BLaER1 treated with 17β-estradiol and CSF1 and Interleukin-3, amounts not matched to agents 10 nM and 100 nM (cell line): ENCODE measurements around the gene KMT5B.

Source experiments
- H3K27ac ChIP-seq, 11 experiments: shearing (Covaris generic); formaldehyde crosslinking; 2 replicates each; pipeline ENCODE4 v1.8.1; 2022
- H3K27me3 ChIP-seq, 11 experiments: shearing (Covaris generic); formaldehyde crosslinking; 2 replicates each; pipeline ENCODE4 v1.8.1; 2022
- H3K36me3 ChIP-seq, 11 experiments: shearing (Covaris generic); formaldehyde crosslinking; 2 replicates each; pipeline ENCODE4 v1.8.1; 2022
- H3K4me1 ChIP-seq, 10 experiments: shearing (Covaris generic); formaldehyde crosslinking; 2 replicates each; pipeline ENCODE4 v1.8.1; 2022
- H3K4me2 ChIP-seq, 11 experiments: shearing (Covaris generic); formaldehyde crosslinking; 2 replicates each; pipeline ENCODE4 v1.8.1; 2022
- H3K4me3 ChIP-seq, 10 experiments: shearing (Covaris generic); formaldehyde crosslinking; 2 replicates each; pipeline ENCODE4 v1.8.1; 2022
- H3K9ac ChIP-seq, 11 experiments: shearing (Covaris generic); formaldehyde crosslinking; 2 replicates each; pipeline ENCODE4 v1.8.1; 2022
- H3K9me3 ChIP-seq, 11 experiments: shearing (Covaris generic); formaldehyde crosslinking; replicated peaks in 1 of 11; 2 replicates each; pipeline ENCODE4 v1.8.1; 2022
- H4K20me1 ChIP-seq, 11 experiments: shearing (Covaris generic); formaldehyde crosslinking; 2 replicates each; pipeline ENCODE4 v1.8.1; 2022
- Cebpa-rat ChIP-seq, 11 experiments: shearing (Covaris generic); IDR thresholded peaks; 2 replicates each; pipeline ENCODE4 v1.8.1; 2022

Gene KMT5B

DNA sequence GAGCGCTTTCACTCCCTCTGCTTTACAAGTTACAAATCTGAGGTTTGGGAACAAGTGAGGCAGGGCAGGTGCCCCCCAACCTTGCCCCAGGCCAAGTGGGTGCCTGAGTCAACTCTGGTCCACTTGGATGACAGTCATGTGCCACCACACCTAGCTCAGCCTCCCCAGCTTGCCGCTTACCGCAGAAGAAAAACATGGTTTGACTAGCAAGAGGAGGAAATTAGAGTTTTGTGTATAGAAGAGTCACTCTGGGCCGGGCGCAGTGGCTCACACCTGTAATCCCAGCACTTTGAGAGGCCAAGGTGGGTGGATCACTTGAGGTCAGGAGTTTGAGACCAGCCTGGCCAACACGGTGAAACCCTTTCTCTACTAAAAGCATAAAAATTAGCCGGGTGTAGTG lies 64.2 kb downstream of the KMT5B start:
- no peak for TF ChIP-seq Cebpa-rat (IDR thresholded peaks at IDR 0.05)
- peaks cover 43 to 66% (median 51%) of the 10 kb centered on the region in 10 experiments for H3K4me1 ChIP-seq

DNA sequence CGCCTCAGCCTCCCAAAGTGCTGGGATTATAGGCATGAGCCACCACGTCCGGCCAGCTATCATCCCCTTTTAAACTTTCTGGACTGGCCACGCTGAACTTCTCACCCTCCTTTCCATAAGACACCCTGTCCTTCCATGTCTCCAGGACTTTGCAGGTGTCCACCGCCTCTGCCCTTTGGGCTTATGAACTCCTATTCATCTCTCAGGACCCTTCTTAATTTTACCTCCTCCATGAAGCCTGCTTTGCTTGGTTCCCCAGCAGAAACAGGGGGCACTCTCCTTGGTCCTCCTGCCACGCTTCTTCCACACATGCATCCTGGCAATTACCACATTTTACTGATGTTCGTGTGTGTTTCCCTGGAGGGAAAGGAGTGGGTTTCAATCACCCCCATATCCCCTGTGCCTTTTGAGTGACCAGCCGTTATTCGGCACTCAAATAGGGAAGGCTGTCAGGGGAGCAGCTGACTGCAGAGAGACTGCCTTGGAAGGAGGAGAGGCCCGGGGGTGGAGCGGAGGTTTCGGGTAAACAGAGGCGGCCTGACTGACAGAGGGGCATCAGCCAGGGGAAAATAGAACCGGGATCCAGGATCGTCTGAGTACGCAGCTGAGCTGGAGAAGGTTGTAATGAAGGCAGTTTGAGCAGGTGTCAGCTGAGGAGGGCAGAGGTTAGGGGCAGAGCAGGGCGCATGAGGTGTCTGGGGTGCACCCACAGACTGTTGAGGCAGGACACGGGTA lies 64.9 kb downstream of the KMT5B start:
- Histone ChIP-seq H3K9ac (no peak overlapping the region), H4K20me1 (peaks cover 0 to 22% (median 0%) of the 10 kb centered on the region in 11 experiments; a peak in 2 of 22 replicates), H3K9me3 (no peaks in the 10 kb centered on the region), H3K4me1 (peaks cover 49 to 72% (median 57%) of the 10 kb centered on the region in 10 experiments), H3K36me3 (no peaks in the 10 kb centered on the region), H3K4me3 (no peak overlapping the region), H3K27me3 (no peaks in the 10 kb centered on the region), H3K4me2 (peak overlapping the region in 3 of 11 experiments; percentile 3 to 66 (median 22); a peak in 3 of 22 replicates), H3K27ac (no peak overlapping the region)
- TF ChIP-seq Cebpa-rat (IDR thresholded peaks at IDR 0.05): no peak

More for the DNA sequence above, 64.2 kb downstream of the KMT5B start:
- Histone ChIP-seq H3K27ac (no peak overlapping the region), H3K9me3 (no peaks in the 10 kb centered on the region), H3K4me2 (peak overlapping the region in 3 of 11 experiments; percentile 3 to 42 (median 8); a peak in 2 of 22 replicates), H3K36me3 (no peaks in the 10 kb centered on the region), H4K20me1 (peaks cover 0 to 22% (median 0%) of the 10 kb centered on the region in 11 experiments; a peak in 2 of 22 replicates), H3K4me3 (no peak overlapping the region), H3K9ac (no peak overlapping the region), H3K27me3 (no peaks in the 10 kb centered on the region)

DNA sequence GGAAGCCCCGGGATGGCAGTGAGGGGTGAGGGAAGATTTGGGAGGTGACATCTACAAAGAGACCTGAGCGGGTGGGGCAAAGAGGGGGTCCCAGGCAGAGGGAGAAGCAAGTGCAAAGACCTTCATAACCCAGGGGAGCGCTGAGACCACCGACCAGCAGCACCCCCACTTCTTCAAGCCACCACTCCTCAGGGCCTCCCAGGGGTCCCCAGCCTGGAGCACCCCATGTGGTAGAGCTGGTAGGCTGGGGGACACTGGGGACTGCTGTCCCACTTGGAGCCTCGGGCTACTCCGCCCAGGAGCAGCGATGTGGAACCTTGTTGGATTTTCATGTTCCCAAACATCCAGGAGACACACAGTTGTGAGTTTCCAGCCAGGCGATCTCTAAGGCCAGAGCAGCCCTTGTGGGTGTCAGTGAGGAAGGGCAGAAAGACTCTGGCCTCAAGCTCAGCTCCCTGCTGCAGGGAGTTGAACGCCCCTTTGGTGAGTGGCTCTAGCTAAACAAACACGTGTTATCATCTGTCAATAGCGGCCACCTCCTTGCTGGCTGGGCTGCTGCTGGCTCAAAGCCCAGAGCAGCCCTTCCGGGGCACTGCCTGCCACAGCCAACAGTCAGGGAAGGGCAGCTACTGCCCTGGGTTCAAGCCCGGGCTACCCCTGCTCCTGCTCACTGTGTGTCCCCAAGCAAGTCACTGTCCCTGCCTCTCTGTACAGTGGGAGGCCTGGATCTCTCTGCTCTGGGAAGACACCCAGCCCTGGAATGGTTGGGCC lies 66.2 kb downstream of the KMT5B start:
- H3K4me2 ChIP-seq: peak overlapping the region; percentile 55 to 98 (median 67)
- H3K4me1 ChIP-seq: peaks cover 63 to 86% (median 71%) of the 10 kb centered on the region in 10 experiments
- no peaks in the 10 kb centered on the region for H3K27me3 ChIP-seq
- H3K9me3 ChIP-seq: no peaks in the 10 kb centered on the region
- no peaks in the 10 kb centered on the region for H3K36me3 ChIP-seq
- H4K20me1 ChIP-seq: peaks cover 0 to 28% (median 6%) of the 10 kb centered on the region in 11 experiments; a peak in 9 of 22 replicates
- H3K9ac ChIP-seq: peak overlapping the region in 1 of 11 experiments; percentile 10; a peak in 1 of 22 replicates
- no peak for TF ChIP-seq Cebpa-rat (IDR thresholded peaks at IDR 0.05)
- no peak overlapping the region for H3K27ac ChIP-seq
- no peak overlapping the region for H3K4me3 ChIP-seq

DNA sequence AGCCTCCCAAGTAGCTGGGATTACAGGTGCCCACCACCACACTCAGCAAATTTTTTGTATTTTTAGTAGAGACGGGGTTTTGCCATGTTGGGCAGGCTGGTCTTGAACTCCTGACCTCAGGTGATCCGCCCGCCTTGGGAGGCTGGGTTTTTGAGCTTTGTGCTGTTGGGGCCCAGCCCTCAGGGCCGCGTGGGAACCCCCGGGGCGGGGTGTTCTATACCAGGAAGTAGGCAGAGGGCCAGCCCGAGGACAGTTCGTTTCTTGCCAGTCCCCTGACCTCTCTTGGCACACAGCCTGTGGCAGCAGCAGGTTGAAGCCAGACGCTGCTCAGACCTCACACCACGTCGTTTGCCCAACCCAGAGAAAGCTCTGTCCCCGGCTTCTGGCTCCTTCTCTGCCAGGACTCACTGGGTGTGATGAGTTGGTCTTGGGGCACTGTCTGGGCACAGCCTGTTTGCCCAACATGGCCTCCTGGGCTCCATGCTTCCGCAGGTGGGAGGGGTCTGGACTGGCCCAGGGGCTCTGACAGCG lies 67.0 kb downstream of the KMT5B start:
- H3K4me1 ChIP-seq: peaks cover 71 to 94% (median 79%) of the 10 kb centered on the region in 10 experiments
- H3K9ac ChIP-seq: peak overlapping the region in 1 of 11 experiments; percentile 3; a peak in 1 of 22 replicates
- H3K4me3 ChIP-seq: no peak overlapping the region
- peaks cover 0 to 36% (median 14%) of the 10 kb centered on the region in 11 experiments; a peak in 17 of 22 replicates for H4K20me1 ChIP-seq
- TF ChIP-seq Cebpa-rat (IDR thresholded peaks at IDR 0.05): no peak
- H3K4me2 ChIP-seq: peak overlapping the region; percentile 55 to 98 (median 67)
- no peaks in the 10 kb centered on the region for H3K36me3 ChIP-seq
- no peak overlapping the region for H3K27ac ChIP-seq
- peaks cover 0 to 5% (median 0%) of the 10 kb centered on the region in 11 experiments; a peak in 5 of 22 replicates for H3K27me3 ChIP-seq
- H3K9me3 ChIP-seq: no peaks in the 10 kb centered on the region

DNA sequence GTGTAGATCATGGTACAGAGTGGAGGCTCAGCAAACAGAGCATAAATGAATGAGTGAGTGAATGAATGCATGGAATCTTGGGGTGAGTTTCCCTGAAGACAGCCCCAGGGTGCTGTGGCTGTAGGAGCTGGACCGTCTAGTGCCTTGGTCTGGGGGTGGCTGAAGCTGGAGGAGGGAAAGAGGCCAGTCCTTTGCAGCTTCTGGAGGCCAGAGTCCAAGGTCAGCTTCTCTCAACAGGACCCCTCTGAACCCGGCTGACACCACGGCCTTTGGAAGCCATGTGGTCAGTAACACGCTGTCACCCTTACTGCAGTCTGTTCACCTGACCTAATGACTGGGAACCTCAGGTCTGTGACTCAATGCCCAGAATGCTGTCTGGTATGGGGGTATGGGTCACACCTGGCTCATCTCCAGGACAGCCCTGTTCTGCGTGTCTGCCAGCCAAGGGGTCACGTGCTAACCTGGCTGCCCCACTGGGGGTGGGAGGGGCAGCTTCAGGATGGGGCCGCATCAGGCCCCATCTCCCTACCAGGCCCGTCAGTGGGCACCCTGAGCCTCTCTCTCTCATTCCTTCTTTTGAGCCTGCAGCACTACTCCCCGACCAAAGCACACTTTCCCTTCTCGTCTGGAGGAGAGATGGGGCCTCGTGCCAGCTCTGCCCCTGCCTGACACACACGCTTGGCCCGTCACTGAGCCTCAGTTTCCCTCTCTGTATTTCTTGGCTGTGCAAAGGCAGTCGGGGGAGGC lies 67.8 kb downstream of the KMT5B start:
- no peak for TF ChIP-seq Cebpa-rat (IDR thresholded peaks at IDR 0.05)
- H3K9ac ChIP-seq: no peak overlapping the region
- H3K27ac ChIP-seq: no peak overlapping the region
- H3K4me2 ChIP-seq: peak overlapping the region; percentile 55 to 99 (median 95); a peak in 17 of 22 replicates
- H3K4me1 ChIP-seq: peaks cover 78 to 99% (median 85%) of the 10 kb centered on the region in 10 experiments
- peaks cover 0 to 13% (median 0%) of the 10 kb centered on the region in 11 experiments; a peak in 5 of 22 replicates for H3K27me3 ChIP-seq
- no peak overlapping the region for H3K4me3 ChIP-seq
- H3K36me3 ChIP-seq: no peaks in the 10 kb centered on the region
- no peaks in the 10 kb centered on the region for H3K9me3 ChIP-seq
- H4K20me1 ChIP-seq: peaks cover 0 to 42% (median 16%) of the 10 kb centered on the region in 11 experiments; a peak in 17 of 22 replicates

DNA sequence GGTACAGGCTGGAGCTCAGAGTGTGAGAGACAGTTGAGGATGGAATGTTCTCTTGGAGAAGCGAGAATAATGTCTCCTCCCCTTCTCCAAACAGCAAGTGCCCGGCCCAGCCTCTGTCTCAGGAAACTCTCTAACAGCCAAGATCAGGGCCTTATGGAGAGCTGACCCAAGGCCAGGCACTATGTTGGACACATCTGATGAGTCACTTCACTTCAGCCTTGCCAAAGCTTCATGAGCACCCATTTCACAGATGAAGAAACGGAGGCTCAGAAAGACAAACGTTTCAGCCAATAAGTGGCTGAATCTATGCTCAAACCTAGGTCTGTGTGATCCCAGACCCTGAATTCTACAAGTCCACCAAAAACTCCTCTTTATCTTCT lies 69.8 kb downstream of the KMT5B start:
- Histone ChIP-seq H3K9ac (no peak overlapping the region; a peak in 2 of 22 replicates), H3K9me3 (no peaks in the 10 kb centered on the region), H3K4me2 (peak overlapping the region; percentile 88 to 99 (median 95)), H3K36me3 (no peaks in the 10 kb centered on the region), H3K27ac (no peak overlapping the region; a peak in 1 of 22 replicates), H3K27me3 (peaks cover 0 to 21% (median 0%) of the 10 kb centered on the region in 11 experiments; a peak in 5 of 22 replicates), H3K4me3 (no peak overlapping the region), H4K20me1 (peaks cover 0 to 42% (median 16%) of the 10 kb centered on the region in 11 experiments; a peak in 17 of 22 replicates), H3K4me1 (peaks cover 74 to 91% (median 83%) of the 10 kb centered on the region in 10 experiments)
- no peak for TF ChIP-seq Cebpa-rat (IDR thresholded peaks at IDR 0.05)

DNA sequence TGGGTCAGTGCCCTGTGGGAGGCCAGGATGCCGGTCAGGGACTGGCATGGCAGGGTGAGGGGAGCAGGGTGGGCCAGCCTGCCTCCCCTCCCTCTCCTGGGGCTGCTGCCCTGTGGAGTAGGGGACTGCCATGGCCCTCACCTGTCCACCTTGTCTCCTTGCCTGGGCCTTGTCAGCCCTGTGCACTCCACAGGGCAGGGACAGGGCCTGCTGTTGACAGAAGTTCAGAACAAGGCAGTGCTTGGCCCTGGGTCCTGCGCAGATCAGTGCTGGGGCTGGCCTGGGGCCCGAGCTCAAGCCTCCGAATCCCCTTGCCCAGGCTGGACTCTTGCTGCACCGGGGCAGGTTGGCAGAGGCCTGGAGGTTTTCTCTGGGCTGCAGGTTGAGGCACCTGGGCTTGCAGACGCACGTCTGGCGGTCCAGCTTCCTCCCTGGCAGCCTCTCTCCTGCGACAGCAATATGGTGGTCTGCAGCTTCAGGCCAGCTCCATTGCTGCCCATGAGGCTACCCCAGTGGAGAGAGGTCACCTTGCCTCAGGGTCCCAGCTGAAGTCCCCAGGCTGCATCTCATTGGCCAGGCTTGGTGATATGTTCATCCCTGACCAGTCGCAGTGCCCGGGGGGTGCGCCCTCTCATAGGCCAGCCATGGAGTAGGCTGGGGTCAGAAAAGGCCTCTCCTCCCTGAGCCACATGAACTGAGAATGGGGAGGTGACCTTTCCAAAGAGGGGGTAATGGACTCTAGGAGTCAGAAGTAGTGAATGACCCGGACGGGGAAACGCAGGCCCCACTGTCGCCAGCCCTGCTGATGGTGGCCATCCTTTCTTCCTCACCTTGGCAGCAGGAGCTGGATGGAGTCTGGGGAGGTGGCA lies 70.4 kb downstream of the KMT5B start:
- peaks cover 0 to 25% (median 0%) of the 10 kb centered on the region in 11 experiments; a peak in 5 of 22 replicates for H3K27me3 ChIP-seq
- H3K4me2 ChIP-seq: peak overlapping the region; percentile 88 to 99 (median 95)
- H3K4me3 ChIP-seq: peak overlapping the region in 8 of 10 experiments; percentile 3 to 49 (median 28); a peak in 9 of 20 replicates
- TF ChIP-seq Cebpa-rat (IDR thresholded peaks at IDR 0.05): no peak
- peak overlapping the region; percentile 48 to 77 (median 69); a peak in 21 of 22 replicates for H3K27ac ChIP-seq
- H4K20me1 ChIP-seq: peaks cover 0 to 36% (median 16%) of the 10 kb centered on the region in 11 experiments; a peak in 17 of 22 replicates
- H3K4me1 ChIP-seq: peaks cover 74 to 86% (median 82%) of the 10 kb centered on the region in 10 experiments
- peak overlapping the region in 10 of 11 experiments; percentile 23 to 70 (median 60); a peak in 18 of 22 replicates for H3K9ac ChIP-seq
- no peaks in the 10 kb centered on the region for H3K9me3 ChIP-seq
- H3K36me3 ChIP-seq: no peaks in the 10 kb centered on the region
